ENCODE data around the gene GALR2. TPM values are rescaled to one million over a fixed set of nuclear protein-coding genes. Genes with fewer than 3 reads are reported as not detected.
A peak's percentile ranks its signal among the peaks of the same experiment; 100 is the strongest.

GALR2 gene
- polyA plus RNA-seq, 1 donor (not counting 4 experiments of a cell fraction or from before 2014, with no cell fraction given), result not detected

- dilution Hi-C loops (cut with MboI; ENCODE audit: extremely low pct_ligation_motif_present, low sequenced_read_pairs), result no loop called here
- no peak within 1 kb of the TSS for H2AFZ ChIP-seq (ENCODE audit: control insufficient read depth, low read length)
- H3K27me3 ChIP-seq (ENCODE audit: control insufficient read depth, extremely low read depth, insufficient read depth, low read length), result peaks cover 67% of the 10 kb centered on the region
- H3K9me3 ChIP-seq (ENCODE audit: control insufficient read depth, low read depth, low read length), result no peaks in the 10 kb centered on the region
- no peaks in the 10 kb centered on the region for H3K79me2 ChIP-seq (ENCODE audit: control insufficient read depth, insufficient read depth, low read length)
- peaks cover 5 to 9% of the 10 kb centered on the region in 2 experiments for H3K36me3 ChIP-seq (ENCODE audit: control insufficient read depth in 2 of 2, extremely low read depth in 1 of 2, insufficient read depth in 2 of 2, low read length in 2 of 2)
- no peak within 1 kb of the TSS for H3K27ac ChIP-seq (ENCODE audit: control insufficient read depth, insufficient read depth, low read length)
- no peak for DNase-seq (ENCODE audit: low read depth, low spot score)
- peaks cover 7% of the 10 kb centered on the region for H3K4me1 ChIP-seq (ENCODE audit: control insufficient read depth, extremely low read depth, insufficient read depth, low read length)
- no peaks in the 10 kb centered on the region for H4K20me1 ChIP-seq (ENCODE audit: control insufficient read depth, extremely low read depth, insufficient read depth, low read length)
- no peak within 1 kb of the TSS for H3K4me3 ChIP-seq (ENCODE audit: control insufficient read depth in 2 of 3, extremely low read depth in 1 of 3, insufficient read depth in 2 of 3, low read depth in 1 of 3, low read length in 3 of 3)
- no peak for FAIRE-seq
- no peak within 1 kb of the TSS for H3K9ac ChIP-seq (ENCODE audit: control insufficient read depth, extremely low read depth, insufficient read depth, low read length)
- no peak for TF ChIP-seq EZH2 (IDR thresholded peaks at IDR 0.05; ENCODE audit: low read length)
- no peak for TF ChIP-seq CTCF (optimal IDR thresholded peaks at IDR 0.05 in 1 of 3, IDR thresholded peaks at IDR 0.05 in 1 of 3, conservative IDR thresholded peaks at IDR 0.05 in 1 of 3; ENCODE audit: extremely low read depth in 1 of 3, insufficient read depth in 2 of 3, low read length in 3 of 3)
- H3K9me1 ChIP-seq (ENCODE audit: control insufficient read depth, extremely low read depth, insufficient read depth, low read length), result no peaks in the 10 kb centered on the region
- H3K4me2 ChIP-seq (ENCODE audit: control insufficient read depth, extremely low read depth, insufficient read depth, low read depth, low read length), result no peak within 1 kb of the TSS
Observed at GRCh38 chr17:76078860-76079534, 4.4 kb downstream of the GALR2 start, which contains the start of gene ZACN. ZACN (plus strand) TSS chr17:76079182; CDS start chr17:76079265, 83 bp downstream.

- no peak overlapping the region for H3K9ac ChIP-seq (ENCODE audit: control insufficient read depth, extremely low read depth, insufficient read depth, low read length)
- no peak for TF ChIP-seq CTCF (optimal IDR thresholded peaks at IDR 0.05 in 1 of 3, IDR thresholded peaks at IDR 0.05 in 1 of 3, conservative IDR thresholded peaks at IDR 0.05 in 1 of 3; ENCODE audit: extremely low read depth in 1 of 3, insufficient read depth in 2 of 3, low read length in 3 of 3)
- TF ChIP-seq EZH2 (IDR thresholded peaks at IDR 0.05; ENCODE audit: low read length), result peak; percentile 28
- no peak for FAIRE-seq
Observed at GRCh38 chr17:76079535-76079955, 5.0 kb downstream of the GALR2 start.

More at GRCh38 chr17:76079535-76079955, 5.0 kb downstream of the GALR2 start:
- Histone ChIP-seq H3K27ac (ENCODE audit: control insufficient read depth, insufficient read depth, low read length) (no peak overlapping the region), H3K9me1 (ENCODE audit: control insufficient read depth, extremely low read depth, insufficient read depth, low read length) (no peaks in the 10 kb centered on the region), H3K79me2 (ENCODE audit: control insufficient read depth, insufficient read depth, low read length) (no peaks in the 10 kb centered on the region), H3K4me2 (ENCODE audit: control insufficient read depth, extremely low read depth, insufficient read depth, low read depth, low read length) (no peak overlapping the region), H3K9me3 (ENCODE audit: control insufficient read depth, low read depth, low read length) (no peaks in the 10 kb centered on the region), H3K27me3 (ENCODE audit: control insufficient read depth, extremely low read depth, insufficient read depth, low read length) (peaks cover 61% of the 10 kb centered on the region), H4K20me1 (ENCODE audit: control insufficient read depth, extremely low read depth, insufficient read depth, low read length) (no peaks in the 10 kb centered on the region), H3K4me1 (ENCODE audit: control insufficient read depth, extremely low read depth, insufficient read depth, low read length) (peaks cover 7% of the 10 kb centered on the region), H2AFZ (ENCODE audit: control insufficient read depth, low read length) (no peak overlapping the region), H3K36me3 (ENCODE audit: control insufficient read depth in 2 of 2, extremely low read depth in 1 of 2, insufficient read depth in 2 of 2, low read length in 2 of 2) (peaks cover 8 to 11% of the 10 kb centered on the region in 2 experiments), H3K4me3 (ENCODE audit: control insufficient read depth in 2 of 3, extremely low read depth in 1 of 3, insufficient read depth in 2 of 3, low read depth in 1 of 3, low read length in 3 of 3) (no peak overlapping the region)
- DNase-seq (ENCODE audit: low read depth, low spot score), result no peak
- dilution Hi-C loops (cut with MboI; ENCODE audit: extremely low pct_ligation_motif_present, low sequenced_read_pairs), result no loop called here
